Kasumi-1 (cell line): Measurements from ENCODE around the gene MLPH.

Experiments used
- DNase-seq, 2 experiments: peaks; one replicate each; lab custom pipeline; 2025; lab: John Stamatoyannopoulos, UW

Gene MLPH

DNA sequence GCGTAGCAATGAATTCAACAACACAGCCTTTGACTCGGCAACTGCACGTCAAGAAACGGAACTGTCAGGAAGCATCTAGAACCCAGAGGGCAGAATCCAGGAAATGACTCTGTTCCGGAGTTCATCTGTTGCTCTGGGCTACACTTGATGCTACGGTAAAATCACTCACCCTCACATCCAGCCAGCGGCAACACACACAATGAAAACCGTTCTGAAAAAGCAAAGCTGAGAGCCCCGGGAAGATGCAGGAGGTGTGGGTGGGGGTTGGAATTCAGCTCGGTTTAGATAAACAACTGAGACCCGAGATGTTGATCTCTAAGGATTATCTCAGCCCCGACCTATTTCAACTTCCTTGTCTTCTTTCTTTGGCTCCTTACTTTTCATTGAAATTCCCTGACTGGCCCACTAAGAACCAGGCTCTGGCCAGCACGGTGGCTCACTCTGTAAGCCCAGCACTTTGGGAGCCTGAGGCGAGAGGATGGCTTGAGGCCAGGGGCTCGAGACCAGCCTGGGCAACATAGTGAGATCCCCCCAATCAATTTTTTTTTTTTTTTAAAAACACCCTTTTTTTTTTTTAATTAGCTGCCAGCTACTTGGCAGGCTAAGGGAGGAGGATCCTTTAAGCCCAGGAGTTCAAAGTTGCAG is 116.8 kb downstream of the MLPH start:
- DNase-seq = peak; percentile 43 to 49

DNA sequence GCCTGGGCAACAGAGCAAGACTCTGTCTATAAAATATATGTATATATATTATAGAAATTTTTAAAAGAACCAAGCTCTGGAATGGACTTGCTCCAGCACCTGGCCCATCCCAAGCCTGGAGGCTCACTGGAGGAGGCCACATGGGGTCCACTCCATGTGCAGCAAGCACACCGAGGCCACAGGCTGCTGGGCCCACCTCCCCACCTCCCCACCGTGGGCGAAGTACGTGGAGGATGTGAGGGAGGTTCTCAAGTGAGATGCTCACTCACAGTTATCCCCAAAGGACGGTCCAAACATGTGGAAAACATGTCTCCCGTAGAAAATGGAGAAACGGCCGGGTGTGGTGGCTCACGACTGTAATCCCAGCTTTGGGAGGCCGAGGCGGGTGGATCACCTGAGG is 117.3 kb downstream of the MLPH start:
- no peak for DNase-seq
